Choroid plexus epithelial cell (primary cell): Measurements from ENCODE around the gene VCL.

Experiments used
- DNase-seq: peaks from one replicate; pipeline ENCODE4 v3.0.0-alpha.2; 2010; ENCODE audit warnings: low read depth
- H3K4me3 ChIP-seq: 2 replicates; pipeline ENCODE4 v1.5.1; 2011; ENCODE audit warnings: low read depth, mild to moderate bottlenecking, control low read depth, low read length, moderate library complexity
- TF ChIP-seq, protein P1 (sequence below): conservative IDR thresholded peaks from 2 replicates; pipeline ENCODE4 v1.5.1; 2011; ENCODE audit warnings: low read depth, mild to moderate bottlenecking, control low read depth, inconsistent platforms, low read length, moderate library complexity

VCL gene

DNA sequence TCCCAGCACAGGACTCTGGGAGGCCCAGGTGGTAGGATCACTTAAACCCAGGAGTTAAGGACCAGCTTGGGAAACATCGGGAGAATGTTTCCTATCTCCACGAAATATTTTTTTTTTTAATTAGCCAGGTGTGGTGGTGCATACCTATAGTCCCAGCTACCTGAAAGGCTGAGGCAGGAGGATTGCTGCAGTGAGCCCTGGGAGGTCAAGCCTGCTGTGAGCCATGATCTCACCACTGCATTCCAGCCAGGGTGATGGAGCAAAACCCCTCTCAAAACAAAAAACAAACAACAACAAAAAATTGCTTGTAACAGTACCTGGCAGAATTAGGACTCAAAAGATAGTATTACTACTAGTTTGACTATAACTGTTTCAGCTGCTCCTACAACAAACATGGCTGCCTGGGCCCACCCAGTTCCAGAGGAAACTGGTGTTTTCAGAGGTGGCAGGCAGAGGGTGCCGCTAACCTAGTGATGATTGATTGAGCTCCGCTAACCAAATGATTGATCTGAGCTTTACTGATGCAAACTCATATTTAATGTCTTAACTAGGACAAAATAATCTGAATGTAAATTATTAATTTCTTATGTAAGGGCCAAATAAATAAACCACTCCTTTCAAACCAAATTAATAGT is 95.7 kb downstream of the VCL start:
- no peak for DNase-seq
- TF ChIP-seq, protein P1, sequence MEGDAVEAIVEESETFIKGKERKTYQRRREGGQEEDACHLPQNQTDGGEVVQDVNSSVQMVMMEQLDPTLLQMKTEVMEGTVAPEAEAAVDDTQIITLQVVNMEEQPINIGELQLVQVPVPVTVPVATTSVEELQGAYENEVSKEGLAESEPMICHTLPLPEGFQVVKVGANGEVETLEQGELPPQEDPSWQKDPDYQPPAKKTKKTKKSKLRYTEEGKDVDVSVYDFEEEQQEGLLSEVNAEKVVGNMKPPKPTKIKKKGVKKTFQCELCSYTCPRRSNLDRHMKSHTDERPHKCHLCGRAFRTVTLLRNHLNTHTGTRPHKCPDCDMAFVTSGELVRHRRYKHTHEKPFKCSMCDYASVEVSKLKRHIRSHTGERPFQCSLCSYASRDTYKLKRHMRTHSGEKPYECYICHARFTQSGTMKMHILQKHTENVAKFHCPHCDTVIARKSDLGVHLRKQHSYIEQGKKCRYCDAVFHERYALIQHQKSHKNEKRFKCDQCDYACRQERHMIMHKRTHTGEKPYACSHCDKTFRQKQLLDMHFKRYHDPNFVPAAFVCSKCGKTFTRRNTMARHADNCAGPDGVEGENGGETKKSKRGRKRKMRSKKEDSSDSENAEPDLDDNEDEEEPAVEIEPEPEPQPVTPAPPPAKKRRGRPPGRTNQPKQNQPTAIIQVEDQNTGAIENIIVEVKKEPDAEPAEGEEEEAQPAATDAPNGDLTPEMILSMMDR, result no peak
- H3K4me3 ChIP-seq, result no peak overlapping the region

DNA sequence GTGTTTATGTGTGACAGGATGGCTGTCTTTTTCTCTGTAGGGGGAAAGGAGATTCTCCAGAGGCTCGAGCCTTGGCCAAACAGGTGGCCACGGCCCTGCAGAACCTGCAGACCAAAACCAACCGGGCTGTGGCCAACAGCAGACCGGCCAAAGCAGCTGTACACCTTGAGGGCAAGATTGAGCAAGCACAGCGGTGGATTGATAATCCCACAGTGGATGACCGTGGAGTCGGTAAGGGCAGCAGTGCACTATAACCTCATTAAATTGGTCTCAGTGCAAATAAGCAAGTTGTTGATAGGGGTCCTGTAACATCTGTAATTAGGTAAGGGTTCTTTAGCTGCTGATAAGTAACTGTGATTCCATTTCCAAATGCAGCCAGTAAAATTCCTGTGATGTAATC is 96.3 kb downstream of the VCL start:
- TF ChIP-seq, protein P1, result no peak
- DNase-seq, result no peak
- no peak overlapping the region for H3K4me3 ChIP-seq

DNA sequence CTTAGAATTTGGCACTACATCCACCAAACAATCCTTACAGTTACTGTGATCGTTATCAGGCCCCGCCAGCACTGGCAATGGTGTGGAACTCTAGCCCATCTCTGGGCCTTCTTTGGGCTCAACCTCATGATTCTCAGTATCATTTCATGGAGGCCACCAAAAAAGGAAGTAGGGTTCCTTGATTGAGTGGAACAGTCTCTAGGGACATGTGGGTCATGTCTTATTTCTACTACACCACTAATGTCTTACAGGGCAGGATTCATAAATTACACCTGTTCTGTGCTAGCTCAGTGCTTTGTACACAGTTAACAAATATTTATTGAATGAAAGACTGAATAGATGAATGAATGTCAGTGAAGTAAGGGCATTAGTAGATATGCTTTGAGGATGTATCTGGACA is 98.9 kb downstream of the VCL start:
- TF ChIP-seq, protein P1, result no peak
- no peak for DNase-seq
- H3K4me3 ChIP-seq, result no peak overlapping the region

DNA sequence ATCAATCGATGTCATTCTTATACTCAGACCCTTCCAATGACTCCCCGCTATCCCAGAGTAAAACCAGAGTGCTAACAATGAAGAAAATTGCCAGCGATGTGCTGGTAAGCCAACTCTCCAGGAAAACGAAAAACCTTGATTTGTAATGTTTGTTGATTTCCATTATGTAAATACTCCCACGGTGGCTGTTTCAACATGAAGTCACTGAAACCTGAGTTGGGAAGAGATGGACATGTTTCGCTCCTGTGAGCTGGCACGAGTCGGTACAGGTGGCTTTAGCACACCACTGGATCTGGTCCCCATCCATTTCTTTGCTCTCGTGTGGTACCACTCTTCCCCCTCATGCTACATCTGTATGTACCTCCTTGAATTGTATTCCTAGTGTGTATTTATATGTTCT is 99.9 kb downstream of the VCL start:
- TF ChIP-seq, protein P1, result no peak
- no peak overlapping the region for H3K4me3 ChIP-seq
- DNase-seq, result no peak

DNA sequence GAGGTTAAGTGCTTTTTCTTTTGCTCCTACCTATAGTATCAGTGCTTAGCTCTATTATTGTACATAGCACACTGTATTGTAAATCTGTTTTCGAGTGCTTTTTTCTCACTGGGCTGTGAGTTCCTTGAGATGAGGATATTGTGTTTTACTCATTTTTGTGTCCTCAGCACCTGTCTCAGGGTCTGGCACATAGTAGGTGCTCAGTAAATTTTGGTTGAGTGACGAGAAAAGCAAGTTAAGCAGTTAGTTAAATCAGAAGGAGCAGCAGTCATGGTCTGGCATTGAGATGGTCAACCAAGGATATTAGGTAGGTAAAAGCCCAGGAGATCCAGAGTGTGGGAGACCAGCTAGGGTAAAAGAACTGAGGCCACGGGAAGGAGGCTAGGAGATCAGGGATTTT is 101.5 kb downstream of the VCL start:
- TF ChIP-seq, protein P1, result no peak
- no peak for DNase-seq
- H3K4me3 ChIP-seq, result no peak overlapping the region

DNA sequence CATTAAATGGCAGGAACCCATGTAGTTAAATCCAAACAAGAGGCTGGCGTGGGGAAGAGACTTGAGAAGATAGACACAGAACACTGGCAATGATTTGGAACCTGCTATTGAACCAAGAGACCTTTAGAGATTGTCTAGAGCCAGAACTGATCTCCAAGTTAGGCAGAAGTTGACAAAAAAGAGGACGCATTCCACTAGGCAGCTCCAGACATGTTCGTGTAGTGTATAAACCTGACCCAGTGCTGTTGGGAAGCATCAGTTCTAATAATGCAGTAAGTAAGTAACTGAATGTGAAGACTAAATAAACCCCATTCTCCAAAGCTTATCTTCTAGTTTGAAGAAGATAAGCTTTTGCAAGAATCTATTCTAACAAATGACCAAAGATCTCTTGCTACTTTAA is 101.9 kb downstream of the VCL start:
- TF ChIP-seq, protein P1, result no peak
- no peak for DNase-seq
- H3K4me3 ChIP-seq, result no peak overlapping the region

DNA sequence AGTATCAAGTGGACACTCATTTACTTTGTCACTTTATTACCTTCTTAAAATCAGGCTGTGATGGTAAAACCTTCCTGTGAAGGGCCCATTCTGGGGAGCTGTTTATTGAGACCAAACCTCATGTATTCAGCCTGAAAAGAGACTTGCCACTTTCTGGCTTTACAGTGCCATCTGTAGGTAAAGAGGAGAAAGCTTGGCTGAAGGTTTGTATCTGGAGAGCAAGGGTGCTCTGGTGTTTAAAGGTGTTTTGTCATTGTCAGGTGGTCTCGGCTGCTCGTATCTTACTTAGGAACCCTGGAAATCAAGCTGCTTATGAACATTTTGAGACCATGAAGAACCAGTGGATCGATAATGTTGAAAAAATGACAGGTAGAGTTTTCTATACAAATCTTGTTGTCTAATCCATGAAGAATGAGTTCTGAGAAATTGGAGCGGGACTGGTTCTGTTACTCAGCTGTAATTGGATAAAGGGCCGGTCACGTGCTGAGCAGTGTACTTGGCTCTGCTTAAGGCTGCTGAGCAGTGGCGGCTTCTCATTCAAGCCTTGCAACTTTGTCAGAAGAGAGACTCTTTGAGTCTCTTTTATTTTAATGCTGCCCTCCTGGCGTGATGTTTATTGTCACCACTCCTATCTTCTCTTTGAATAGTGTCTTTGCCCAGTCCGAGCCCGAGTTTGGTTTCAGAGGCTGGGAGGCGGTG is 105.8 kb downstream of the VCL start:
- H3K4me3 ChIP-seq, result no peak overlapping the region
- TF ChIP-seq, protein P1, result peak; percentile 68
- DNase-seq, result peak; percentile 71
